H9 (cell line): Measurements from ENCODE around the gene CWH43. TPM values are rescaled to one million over a fixed set of nuclear protein-coding genes. Genes with fewer than 3 reads are reported as not detected.

ENCODE experiments used
- total RNA-seq: library from RNA; stranded (reverse); gene quantifications from 2 replicates; pipeline ENCODE4 v1.2.1, GENCODE V29; 2021

The CWH43 gene
- total RNA-seq, 1 experiment from 2014 or later, result not detected

Other genes with a start within 250 kb of the CWH43 start
- 25.8 and 31.5 TPM in 2 replicates for gene FRYL, start 206.0 kb upstream of the CWH43 start, total RNA-seq
- 168 and 169 TPM in 2 replicates for gene OCIAD1, start 155.2 kb upstream of the CWH43 start, total RNA-seq
- 108 TPM in 2 replicates for gene OCIAD2, start 79.5 kb upstream of the CWH43 start, total RNA-seq